HG03066 (cell line): ENCODE measurements around the gene GPR149.
"Not testable (repeated sequence)": the region's sequence is repeated elsewhere in the genome, so short reads cannot be mapped to it uniquely, and the experiment has no call there.

ENCODE experiments used
- ATAC-seq: cut with Tn5 transposase; IDR thresholded peaks from one replicate; pipeline ENCODE4 v1.9.1; 2021; ENCODE audit warnings: low read depth; ENCODE audit not compliant: unreplicated experiment

GPR149 gene

GRCh38 chr3:154430014-154430413 lies at the start of gene GPR149:
Gene GPR149, minus strand, starts transcription at chr3:154430190. Its CDS starts 575 bp downstream, at chr3:154429615.
- ATAC-seq = no peak

GRCh38 chr3:154473769-154474168 lies 43.8 kb upstream of the GPR149 start:
- ATAC-seq = no peak

GRCh38 chr3:154469585-154469984 lies 39.6 kb upstream of the GPR149 start:
- no peak for ATAC-seq

DNA sequence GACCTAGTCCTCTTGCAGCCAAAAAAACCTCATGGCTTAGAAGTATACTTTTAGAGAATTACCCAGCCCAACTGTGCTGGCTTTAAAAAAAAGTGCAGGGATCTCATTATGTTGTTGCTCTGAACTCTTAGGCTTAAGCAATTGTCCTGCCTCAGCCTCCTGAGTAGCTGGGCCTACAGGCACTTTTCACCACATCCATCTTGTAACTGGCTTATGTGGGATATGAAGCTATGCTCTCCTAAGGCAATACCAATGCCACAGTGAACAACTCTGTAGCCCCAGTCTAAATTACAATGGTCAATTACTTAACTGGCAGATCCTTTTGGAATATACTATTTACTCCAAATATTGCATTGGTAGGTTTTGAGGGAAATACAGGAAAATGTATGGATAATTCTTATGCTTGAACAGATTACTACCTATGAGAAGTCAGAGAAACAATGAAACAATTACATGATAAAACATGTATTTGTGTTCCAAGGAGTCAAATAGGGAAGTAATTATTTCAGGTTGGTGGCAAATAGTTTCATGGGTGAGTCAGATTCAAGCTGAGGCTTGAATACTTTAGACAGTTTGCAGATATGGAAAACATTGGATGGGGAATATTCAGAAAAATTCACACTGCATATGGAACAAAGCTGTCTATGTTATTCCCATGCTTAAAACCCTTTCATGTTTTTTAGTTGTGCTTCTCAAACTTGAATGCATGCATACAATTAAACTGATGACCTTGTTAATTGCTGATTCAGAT lies 34.6 kb upstream of the GPR149 start:
- ATAC-seq = no peak

GRCh38 chr3:154458560-154458959 lies 28.6 kb upstream of the GPR149 start:
- no peak for ATAC-seq

DNA sequence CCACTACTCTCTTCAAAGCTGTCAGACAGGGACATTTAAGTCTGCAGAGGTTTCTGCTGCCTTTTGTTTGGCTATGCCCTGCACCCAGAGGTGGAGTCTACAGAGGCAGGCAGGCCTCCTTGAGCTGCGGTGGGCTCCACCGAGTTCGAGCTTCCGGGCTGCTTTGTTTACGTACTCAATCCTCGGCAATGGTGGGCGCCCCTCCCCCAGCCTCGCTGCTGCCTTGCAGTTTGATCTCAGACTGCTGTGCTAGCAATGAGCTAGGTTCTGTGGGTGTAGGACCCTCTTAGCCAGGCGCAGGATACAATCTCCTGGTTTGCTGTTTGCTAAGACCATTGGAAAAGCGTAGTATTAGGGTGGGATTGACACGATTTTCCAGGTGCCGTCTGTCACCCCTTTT lies 9.1 kb upstream of the GPR149 start:
- ATAC-seq = not testable (repeated sequence)

- ATAC-seq = no peak
Measured at GRCh38 chr3:154431043-154431442, 1.1 kb upstream of the GPR149 start.

- no peak for ATAC-seq
Measured at GRCh38 chr3:154428286-154429206, 1.4 kb downstream of the GPR149 start.

DNA sequence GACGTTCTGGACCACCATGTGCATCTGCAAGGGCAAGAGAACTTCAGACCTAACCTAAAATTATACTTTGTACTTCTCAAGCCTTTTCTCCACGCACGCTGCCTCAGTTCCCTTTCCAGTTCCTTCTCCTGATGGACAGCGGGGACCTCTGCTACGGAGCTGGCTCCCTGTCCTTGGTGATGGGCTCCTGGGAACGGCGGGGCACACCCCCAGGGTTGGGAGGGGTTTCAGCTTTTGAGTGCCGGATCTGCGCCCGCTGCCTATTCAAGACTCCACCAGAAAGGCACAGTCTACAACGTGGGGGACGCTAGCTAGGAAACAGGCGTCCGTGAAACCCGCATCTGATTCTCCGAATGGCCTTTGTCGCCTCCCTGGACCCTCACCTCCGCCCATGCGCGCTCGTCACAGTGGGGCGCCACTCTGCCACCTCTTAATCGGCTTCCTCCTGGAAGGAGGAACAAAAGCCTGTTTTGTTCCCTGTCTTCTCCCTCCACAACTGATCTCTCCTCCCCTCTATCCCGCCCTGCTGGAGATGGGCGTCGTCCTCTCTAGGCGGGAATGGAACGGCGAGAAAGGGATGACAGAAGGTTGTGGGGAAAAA lies 2.2 kb downstream of the GPR149 start:
- no peak for ATAC-seq

DNA sequence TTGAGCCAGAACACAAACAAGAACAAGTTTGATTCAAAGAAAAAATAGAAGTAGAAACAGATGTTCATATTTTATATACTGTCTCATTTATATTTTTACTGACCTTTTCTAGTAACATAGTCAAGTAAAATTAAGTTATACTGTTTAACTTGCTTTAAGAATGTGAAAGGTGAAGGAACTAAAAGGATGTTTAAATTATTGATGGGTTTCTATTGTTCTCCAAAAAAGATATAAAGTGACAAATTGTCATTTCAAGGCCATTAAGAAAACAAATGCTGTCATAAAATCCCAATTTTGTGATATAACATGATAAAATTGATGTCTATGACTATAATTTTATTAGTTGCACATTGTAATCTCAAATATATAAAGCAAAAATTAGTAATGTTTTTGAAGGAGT lies 7.3 kb downstream of the GPR149 start:
- ATAC-seq = no peak

GRCh38 chr3:154421083-154421482 lies 8.9 kb downstream of the GPR149 start:
- ATAC-seq = no peak

DNA sequence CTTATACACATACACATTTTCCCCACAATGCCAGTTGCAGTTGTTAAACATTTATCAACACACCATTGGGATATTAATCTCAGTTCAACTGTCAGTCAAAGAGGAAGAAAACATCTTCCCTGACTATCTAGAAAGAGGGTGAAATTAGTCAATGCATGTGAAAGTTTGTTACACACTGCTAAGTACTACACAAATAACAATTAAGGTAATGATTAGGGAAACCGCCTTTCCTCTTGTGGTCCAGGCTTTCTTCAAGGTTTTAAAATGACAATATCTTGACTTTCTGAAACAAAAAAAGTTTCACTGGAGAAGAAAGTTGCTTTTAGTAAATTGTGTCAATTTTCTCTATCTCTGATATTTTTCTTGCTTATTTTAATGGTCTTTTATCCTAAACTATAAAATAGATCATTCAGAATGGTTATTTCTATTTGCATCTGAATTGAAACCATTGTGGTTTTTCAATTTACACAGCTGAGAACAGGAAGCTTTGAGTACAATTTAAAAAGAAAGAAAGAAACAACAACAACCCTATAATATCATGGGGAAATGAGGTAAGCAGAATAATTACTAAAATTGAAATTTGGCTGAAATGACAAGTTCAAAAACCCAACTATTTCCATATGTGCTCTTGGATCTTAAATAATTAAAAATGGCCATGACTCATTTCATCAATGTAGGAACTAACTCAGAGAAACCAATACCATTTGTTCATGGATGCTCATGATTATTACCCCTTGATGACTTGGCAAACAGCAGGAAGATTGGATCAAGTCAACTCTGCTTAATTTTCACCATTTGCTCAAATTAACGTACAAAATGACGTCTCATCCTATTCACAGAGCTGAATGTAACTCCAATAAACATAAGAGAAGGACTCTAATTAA lies 31.7 kb downstream of the GPR149 start:
- peak; percentile 98 for ATAC-seq

DNA sequence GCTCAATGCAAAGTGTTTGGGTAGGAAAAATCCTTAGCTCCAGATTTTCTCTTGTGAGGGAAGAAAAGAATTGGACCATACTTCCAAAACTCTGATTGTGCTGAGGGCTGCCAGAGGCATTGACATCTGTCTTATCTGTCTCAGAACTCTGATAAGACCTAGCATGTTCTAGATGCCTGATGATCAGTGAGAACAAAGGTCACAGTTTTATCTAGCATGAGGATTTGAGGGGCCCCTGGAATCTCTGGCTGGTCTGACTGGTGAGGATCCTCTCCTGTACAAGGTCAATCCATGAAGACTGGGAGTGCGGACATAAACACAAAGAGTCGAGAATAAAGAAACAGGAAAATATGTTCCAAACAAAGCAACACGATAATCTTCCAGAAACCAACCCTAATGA lies 40.1 kb downstream of the GPR149 start:
- ATAC-seq = no peak

DNA sequence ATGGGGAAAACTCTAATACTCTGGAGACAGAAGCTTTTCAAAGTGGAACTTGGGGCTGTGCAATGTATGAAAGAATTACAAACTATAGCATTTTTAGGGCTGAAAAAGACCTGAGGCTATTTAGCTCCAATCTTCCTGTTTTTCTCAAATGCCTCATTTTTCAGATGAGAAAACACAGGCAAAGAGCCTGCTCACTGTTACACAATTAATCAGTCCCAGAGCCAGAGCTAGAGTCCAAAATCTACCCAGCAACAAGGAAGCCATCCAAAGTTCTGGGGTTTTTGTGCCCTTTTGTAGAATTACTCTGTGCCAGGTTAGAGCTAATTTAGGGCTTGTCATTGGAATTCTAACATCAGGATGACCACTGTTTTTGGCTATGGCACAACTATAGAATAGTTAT lies 45.5 kb downstream of the GPR149 start:
- no peak for ATAC-seq

GRCh38 chr3:154378311-154378710 lies 51.7 kb downstream of the GPR149 start:
- ATAC-seq = no peak

- no peak for ATAC-seq
Measured at GRCh38 chr3:154367221-154367620, 62.8 kb downstream of the GPR149 start.

DNA sequence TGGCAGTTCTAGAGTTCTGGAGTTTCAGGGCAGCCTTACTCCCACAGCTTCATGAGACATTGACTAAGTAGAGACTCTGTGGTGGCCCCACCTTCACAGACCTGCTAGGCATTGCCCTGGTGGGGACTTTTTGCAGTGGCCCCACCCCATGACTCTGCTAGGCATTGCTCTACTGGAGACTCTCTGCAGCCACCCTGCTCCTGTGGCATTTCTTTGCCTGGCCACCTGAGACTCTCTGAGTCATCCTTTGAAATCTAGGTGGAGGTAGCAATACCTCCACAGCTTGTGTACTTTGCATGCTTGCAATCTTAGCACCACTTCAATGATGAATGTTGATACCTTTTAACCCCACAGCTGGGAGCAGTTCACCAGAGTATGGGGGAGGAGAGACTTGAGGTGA lies 65.1 kb downstream of the GPR149 start:
- ATAC-seq = no peak

- ATAC-seq = no peak
Measured at GRCh38 chr3:154361099-154361498, 68.9 kb downstream of the GPR149 start.

DNA sequence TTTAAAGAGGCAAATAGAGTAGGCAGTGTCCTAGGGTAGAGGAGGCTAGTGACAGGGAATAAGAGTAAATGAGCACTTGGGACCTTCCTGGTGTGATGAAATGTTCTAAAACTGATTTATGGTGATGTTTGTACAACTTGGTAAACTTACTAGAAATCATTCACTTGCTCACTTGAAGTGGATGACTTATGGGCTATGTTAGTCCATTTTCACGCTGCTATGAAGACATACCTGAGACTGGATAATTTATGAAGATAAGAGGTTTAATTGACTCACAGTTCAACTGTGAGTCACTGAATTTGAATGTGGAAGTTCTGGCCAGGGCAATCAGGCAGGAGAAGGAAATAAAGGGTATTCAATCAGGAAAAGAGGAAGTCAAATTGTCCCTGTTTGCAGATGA lies 74.0 kb downstream of the GPR149 start:
- ATAC-seq = no peak

DNA sequence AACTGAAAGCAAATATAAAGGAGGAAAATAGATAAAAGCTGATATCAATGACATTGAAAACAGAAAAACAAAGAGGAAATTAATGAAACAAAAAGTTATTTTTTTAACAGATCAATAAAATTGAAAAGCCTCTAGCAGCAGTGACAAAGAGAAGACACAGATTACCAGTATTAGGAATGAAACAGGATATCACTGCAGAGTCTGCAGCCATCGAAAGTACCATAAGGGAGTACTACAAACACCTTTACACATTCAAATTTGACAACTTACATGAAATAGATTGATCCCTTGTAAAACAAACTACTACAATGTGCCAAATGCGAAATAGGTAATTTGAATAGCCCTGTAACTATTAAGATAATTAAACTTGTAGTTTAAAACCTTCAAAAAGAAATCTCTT lies 80.8 kb downstream of the GPR149 start:
- ATAC-seq = no peak
